ENCODE measurements around the gene MUC5AC. TPM values are rescaled to one million over a fixed set of nuclear protein-coding genes. Genes with fewer than 3 reads are reported as not detected.

Gene MUC5AC
- polyA plus RNA-seq, 4 donors = 0.01 to 0.02 TPM; not detected in 2

- DNase-seq (ENCODE audit: low read depth in 4 of 4, low spot score in 2 of 4) = no peak
These were observed 36.7 kb downstream of the MUC5AC start for GRCh38 chr11:1194231-1194976.

GRCh38 chr11:1194977-1195681 is 37.4 kb downstream of the MUC5AC start:
- DNase-seq (ENCODE audit: low read depth in 4 of 4, low spot score in 2 of 4) = no peak

- no peak for DNase-seq (ENCODE audit: low read depth in 4 of 4, low spot score in 2 of 4)
These were observed 38.1 kb downstream of the MUC5AC start for GRCh38 chr11:1195682-1196515.

- DNase-seq (ENCODE audit: low read depth in 4 of 4, low spot score in 2 of 4) = no peak
These were observed 39.0 kb downstream of the MUC5AC start for GRCh38 chr11:1196516-1197391.

GRCh38 chr11:1197431-1197885 is 39.7 kb downstream of the MUC5AC start:
- no peak for DNase-seq (ENCODE audit: low read depth in 4 of 4, low spot score in 2 of 4)

GRCh38 chr11:1197886-1198560 is 40.3 kb downstream of the MUC5AC start:
- DNase-seq (ENCODE audit: low read depth in 4 of 4, low spot score in 2 of 4) = no peak

- DNase-seq (ENCODE audit: low read depth in 4 of 4, low spot score in 2 of 4) = no peak
These were observed 40.9 kb downstream of the MUC5AC start for GRCh38 chr11:1198561-1199240.

- no peak for DNase-seq (ENCODE audit: low read depth in 4 of 4, low spot score in 2 of 4)
These were observed 41.5 kb downstream of the MUC5AC start for GRCh38 chr11:1199241-1199750.

- DNase-seq (ENCODE audit: low read depth in 4 of 4, low spot score in 2 of 4) = no peak
These were observed 42.2 kb downstream of the MUC5AC start for GRCh38 chr11:1199751-1200610.

GRCh38 chr11:1200611-1201191 is 42.9 kb downstream of the MUC5AC start:
- no peak for DNase-seq (ENCODE audit: low read depth in 4 of 4, low spot score in 2 of 4)

- DNase-seq (ENCODE audit: low read depth in 4 of 4, low spot score in 2 of 4) = no peak
These were observed 43.8 kb downstream of the MUC5AC start for GRCh38 chr11:1201395-1202153.

- no peak for DNase-seq (ENCODE audit: low read depth in 4 of 4, low spot score in 2 of 4)
These were observed 44.5 kb downstream of the MUC5AC start for GRCh38 chr11:1202154-1202775.

GRCh38 chr11:1202776-1203504 is 45.2 kb downstream of the MUC5AC start:
- DNase-seq (ENCODE audit: low read depth in 4 of 4, low spot score in 2 of 4) = peak in 1 of 4 donors; percentile 27

GRCh38 chr11:1203505-1204271 is 45.9 kb downstream of the MUC5AC start:
- DNase-seq (ENCODE audit: low read depth in 4 of 4, low spot score in 2 of 4) = no peak
